Mesenchymal stem cell (in vitro differentiated cells and primary cell): ENCODE results near the gene CDH4.

ENCODE experiments used
- DNase-seq: peaks from one replicate; pipeline ENCODE4 v3.0.0-alpha.2; 2013
- H2AFZ ChIP-seq: one replicate; pipeline ENCODE4 v1.6.1; 2013; ENCODE audit warnings: low read depth, mild to moderate bottlenecking, control low read depth, inconsistent platforms, low read length, moderate library complexity
- H2AK5ac ChIP-seq: 2 replicates; pipeline ENCODE4 v1.6.1; 2013; ENCODE audit warnings: low read length, moderate library complexity, mild to moderate bottlenecking, inconsistent platforms; ENCODE audit not compliant: severe bottlenecking
- H2BK120ac ChIP-seq: one replicate; pipeline ENCODE4 v1.6.1; 2013; ENCODE audit warnings: low read depth, mild to moderate bottlenecking, inconsistent platforms, low read length, moderate library complexity
- H2BK12ac ChIP-seq, 2 experiments: one replicate each; pipeline ENCODE4 v1.6.1; 2013; ENCODE audit warnings: inconsistent platforms in 2 of 2, low read length in 2 of 2, mild to moderate bottlenecking in 2 of 2, moderate library complexity in 2 of 2, control low read depth in 1 of 2
- H2BK15ac ChIP-seq: one replicate; pipeline ENCODE4 v1.6.1; 2013; ENCODE audit warnings: mild to moderate bottlenecking, low read depth, inconsistent platforms; ENCODE audit not compliant: poor library complexity, severe bottlenecking
- H2BK5ac ChIP-seq: 2 replicates; pipeline ENCODE4 v1.6.1; 2013; ENCODE audit warnings: low read depth, mild to moderate bottlenecking, low read length, control low read depth, inconsistent platforms; ENCODE audit not compliant: poor library complexity, severe bottlenecking
- H3K14ac ChIP-seq, 2 experiments: one replicate each; pipeline ENCODE4 v1.6.1; 2013; ENCODE audit warnings: inconsistent platforms in 2 of 2, low read length in 2 of 2, control low read depth in 1 of 2, mild to moderate bottlenecking in 1 of 2, moderate library complexity in 1 of 2
- H3K18ac ChIP-seq, 2 experiments: one replicate each; pipeline ENCODE4 v1.6.1; 2013; ENCODE audit warnings: inconsistent platforms in 2 of 2, low read length in 2 of 2, control low read depth in 1 of 2, low read depth in 1 of 2, mild to moderate bottlenecking in 1 of 2
- H3K23ac ChIP-seq, 2 experiments: one replicate each; pipeline ENCODE4 v1.6.1; 2013; ENCODE audit warnings: inconsistent platforms in 2 of 2, low read length in 2 of 2, mild to moderate bottlenecking in 2 of 2, moderate library complexity in 2 of 2, control low read depth in 1 of 2
- H3K27ac ChIP-seq: 2 replicates; pipeline ENCODE4 v1.5.1; 2013; ENCODE audit warnings: mild to moderate bottlenecking, moderate library complexity, low read length, control low read depth, inconsistent platforms; ENCODE audit not compliant: poor library complexity, severe bottlenecking
- H3K27me3 ChIP-seq, 2 experiments: 2 replicates each; pipeline versions ENCODE4 v1.6.1 to v1.7.0; 2013; ENCODE audit warnings: low read length in 2 of 2, mild to moderate bottlenecking in 2 of 2, moderate library complexity in 2 of 2, control low read depth in 1 of 2, inconsistent platforms in 1 of 2; ENCODE audit not compliant: control insufficient read depth in 1 of 2, insufficient read depth in 1 of 2
- H3K36me3 ChIP-seq, 2 experiments: 2 replicates each; pipeline versions ENCODE4 v1.6.1 to v1.7.0; 2013; ENCODE audit warnings: low read length in 2 of 2, control low read depth in 1 of 2, inconsistent platforms in 1 of 2, low read depth in 1 of 2, mild to moderate bottlenecking in 1 of 2; ENCODE audit not compliant: insufficient read depth in 2 of 2, control insufficient read depth in 1 of 2
- H3K4ac ChIP-seq, 2 experiments: one replicate each; pipeline ENCODE4 v1.6.1; 2013; ENCODE audit warnings: inconsistent platforms in 2 of 2, low read length in 2 of 2, mild to moderate bottlenecking in 2 of 2, moderate library complexity in 2 of 2, control low read depth in 1 of 2, low read depth in 1 of 2
- H3K4me1 ChIP-seq: 2 replicates; pipeline ENCODE4 v1.6.1; 2013; ENCODE audit warnings: low read depth, low read length, control low read depth; ENCODE audit not compliant: control insufficient read depth, insufficient read depth
- H3K4me2 ChIP-seq: 2 replicates; pipeline ENCODE4 v1.6.1; 2013; ENCODE audit warnings: low read length, mild to moderate bottlenecking, inconsistent platforms; ENCODE audit not compliant: poor library complexity, severe bottlenecking
- H3K4me3 ChIP-seq, 2 experiments: 2 replicates each; pipeline versions ENCODE4 v1.5.1 to v1.7.0; 2013; ENCODE audit warnings: low read length in 2 of 2, mild to moderate bottlenecking in 2 of 2, control low read depth in 1 of 2, low read depth in 1 of 2; ENCODE audit not compliant: insufficient read depth in 1 of 2
- H3K79me1 ChIP-seq: replicated peaks from 2 replicates; pipeline ENCODE4 v1.6.1; 2013; ENCODE audit warnings: mild to moderate bottlenecking, control low read depth, low read length, inconsistent platforms; ENCODE audit not compliant: poor library complexity, severe bottlenecking
- H3K9ac ChIP-seq: 2 replicates; pipeline ENCODE4 v1.7.0; 2013; ENCODE audit warnings: mild to moderate bottlenecking, low read length, moderate library complexity
- H3K9me3 ChIP-seq: 2 replicates; pipeline ENCODE4 v1.7.0; 2013; ENCODE audit warnings: mild to moderate bottlenecking, low read length; ENCODE audit not compliant: control insufficient read depth
- H4K8ac ChIP-seq: one replicate; pipeline ENCODE4 v1.6.1; 2013; ENCODE audit warnings: inconsistent platforms, mild to moderate bottlenecking, low read length, moderate library complexity
- H4K91ac ChIP-seq: one replicate; pipeline ENCODE4 v1.6.1; 2013; ENCODE audit warnings: mild to moderate bottlenecking, low read length, inconsistent platforms
- WGBS: methylation state at CpG from one replicate; pipeline ENCODE4 v1.1.7; 2013; ENCODE audit warnings: mixed read lengths; 5-methylcytosine and 5-hydroxymethylcytosine counted together

The CDH4 gene

DNA sequence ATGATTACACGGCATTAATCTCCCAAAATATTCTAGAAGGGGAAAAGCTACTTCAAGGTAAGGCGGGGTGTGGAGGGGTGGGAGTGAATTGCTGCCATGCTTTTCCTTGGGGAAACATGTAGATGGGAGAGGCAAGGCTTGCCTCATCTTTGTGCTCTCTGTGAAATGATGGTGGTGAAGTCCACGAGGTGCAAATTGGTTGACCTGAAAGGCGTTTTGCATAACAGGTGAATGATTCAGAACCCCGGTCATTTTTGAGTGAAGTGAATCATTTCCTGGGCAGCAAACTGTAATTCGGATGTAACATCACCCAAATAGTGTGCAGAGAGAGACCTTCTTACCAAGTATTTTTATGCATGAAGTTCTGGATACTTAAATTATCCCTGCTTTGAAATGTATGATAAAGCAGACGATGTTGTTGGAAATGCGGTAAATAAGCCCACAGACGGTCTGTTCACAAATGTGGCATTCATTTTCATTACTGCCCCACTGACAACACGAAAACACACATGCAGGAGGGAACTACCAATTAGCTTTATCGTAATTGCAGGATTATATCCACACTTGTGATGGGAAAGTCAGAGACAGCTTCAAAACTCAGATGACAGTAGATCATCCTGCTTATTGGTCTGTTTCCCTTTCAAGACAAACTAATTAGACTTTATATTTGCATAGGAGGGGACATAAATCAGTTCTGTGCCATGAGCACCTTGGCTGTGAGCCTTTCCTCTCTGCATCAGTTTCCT, 3.0 kb downstream of the CDH4 start:
- peaks cover 6% of the 10 kb centered on the region for H3K79me1 ChIP-seq
- DNase-seq: no peak
- WGBS: 70% methylated on average over 10 of the region's 11 CpGs
- no peak overlapping the region for H4K8ac ChIP-seq
- H3K14ac ChIP-seq: no peak overlapping the region
- H3K9me3 ChIP-seq: peaks cover 5% of the 10 kb centered on the region
- no peak overlapping the region for H3K23ac ChIP-seq
- no peak overlapping the region for H4K91ac ChIP-seq
- peaks cover 0 to 7% of the 10 kb centered on the region in 2 experiments for H3K36me3 ChIP-seq
- no peak overlapping the region for H2AFZ ChIP-seq
- no peak overlapping the region for H3K4me3 ChIP-seq
- H3K9ac ChIP-seq: no peak overlapping the region
- H3K4me2 ChIP-seq: no peak overlapping the region
- H3K27me3 ChIP-seq: peaks cover 14 to 30% of the 10 kb centered on the region in 2 experiments
- H2BK120ac ChIP-seq: no peak overlapping the region
- no peak overlapping the region for H3K4ac ChIP-seq
- H3K4me1 ChIP-seq: peaks cover 19% of the 10 kb centered on the region
- no peak overlapping the region for H2BK15ac ChIP-seq
- H2BK12ac ChIP-seq: no peak overlapping the region
- no peak overlapping the region for H3K18ac ChIP-seq
- no peak overlapping the region for H2AK5ac ChIP-seq
- H2BK5ac ChIP-seq: no peak overlapping the region
- no peak overlapping the region for H3K27ac ChIP-seq

DNA sequence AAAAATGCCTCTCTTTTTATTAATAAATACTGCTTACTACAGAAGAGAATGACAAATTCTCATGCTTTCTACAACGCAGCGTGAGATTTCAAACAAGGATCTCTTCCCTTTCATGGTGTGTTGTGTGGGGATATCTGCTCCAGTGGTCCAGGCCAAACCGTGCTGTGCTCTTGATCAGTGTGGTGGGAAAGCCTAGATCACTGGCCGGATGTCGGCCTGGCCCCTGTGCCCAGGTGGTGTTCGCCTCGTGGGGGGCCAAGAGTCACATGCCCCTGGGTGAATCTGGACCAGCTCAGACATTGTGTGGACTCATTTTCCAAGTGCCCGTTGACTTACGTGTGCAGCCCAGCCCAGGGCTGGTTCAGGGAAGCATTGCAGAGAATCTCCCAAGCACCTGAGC, 4.3 kb downstream of the CDH4 start:
- Histone ChIP-seq H3K9ac (no peak overlapping the region), H2BK120ac (no peak overlapping the region), H3K14ac (no peak overlapping the region), H3K9me3 (peaks cover 7% of the 10 kb centered on the region), H3K27ac (no peak overlapping the region), H3K36me3 (peaks cover 0 to 7% of the 10 kb centered on the region in 2 experiments), H3K27me3 (peaks cover 2 to 27% of the 10 kb centered on the region in 2 experiments), H4K91ac (no peak overlapping the region), H2BK12ac (no peak overlapping the region), H3K4me2 (no peak overlapping the region), H2AK5ac (no peak overlapping the region), H3K4me1 (peaks cover 19% of the 10 kb centered on the region), H3K4me3 (no peak overlapping the region), H4K8ac (no peak overlapping the region), H2BK15ac (no peak overlapping the region), H3K18ac (no peak overlapping the region), H3K4ac (no peak overlapping the region), H2AFZ (no peak overlapping the region), H3K23ac (no peak overlapping the region), H3K79me1 (peaks cover 11% of the 10 kb centered on the region), H2BK5ac (no peak overlapping the region)
- WGBS: 97% methylated on average over 9 of the region's 9 CpGs
- DNase-seq: no peak

DNA sequence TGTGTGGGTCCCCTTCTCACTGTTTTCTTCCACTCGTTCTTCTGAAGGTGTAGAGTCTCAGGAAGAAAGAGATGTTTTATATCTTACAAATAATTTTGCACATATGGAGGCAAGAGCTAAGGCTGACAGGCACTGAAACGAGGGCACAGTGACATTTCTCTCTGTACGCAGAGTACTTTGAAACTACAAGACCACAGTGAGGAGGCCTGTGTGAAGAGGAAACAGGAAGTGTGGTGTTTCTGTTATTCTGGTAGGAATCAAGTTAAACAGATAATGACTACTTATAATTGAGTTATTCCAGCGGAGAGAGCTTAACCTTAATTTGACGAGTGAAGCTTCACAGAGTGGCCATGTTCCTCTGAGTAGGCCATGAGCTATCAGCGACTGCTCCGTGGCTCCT, 4.8 kb downstream of the CDH4 start:
- no peak overlapping the region for H2BK15ac ChIP-seq
- peaks cover 0 to 27% of the 10 kb centered on the region in 2 experiments for H3K27me3 ChIP-seq
- H3K4me3 ChIP-seq: no peak overlapping the region
- peaks cover 11% of the 10 kb centered on the region for H3K79me1 ChIP-seq
- no peak overlapping the region for H3K9ac ChIP-seq
- no peak overlapping the region for H2BK120ac ChIP-seq
- peaks cover 0 to 7% of the 10 kb centered on the region in 2 experiments for H3K36me3 ChIP-seq
- H2BK5ac ChIP-seq: no peak overlapping the region
- no peak overlapping the region for H2AK5ac ChIP-seq
- H3K18ac ChIP-seq: no peak overlapping the region
- no peak overlapping the region for H2AFZ ChIP-seq
- no peak overlapping the region for H3K27ac ChIP-seq
- H4K91ac ChIP-seq: no peak overlapping the region
- H3K14ac ChIP-seq: no peak overlapping the region
- peaks cover 18% of the 10 kb centered on the region for H3K4me1 ChIP-seq
- no peak for DNase-seq
- no peak overlapping the region for H2BK12ac ChIP-seq
- H3K23ac ChIP-seq: no peak overlapping the region
- H4K8ac ChIP-seq: no peak overlapping the region
- WGBS: 83% methylated on average over 5 of the region's 7 CpGs
- H3K9me3 ChIP-seq: peaks cover 7% of the 10 kb centered on the region
- no peak overlapping the region for H3K4ac ChIP-seq
- H3K4me2 ChIP-seq: no peak overlapping the region

DNA sequence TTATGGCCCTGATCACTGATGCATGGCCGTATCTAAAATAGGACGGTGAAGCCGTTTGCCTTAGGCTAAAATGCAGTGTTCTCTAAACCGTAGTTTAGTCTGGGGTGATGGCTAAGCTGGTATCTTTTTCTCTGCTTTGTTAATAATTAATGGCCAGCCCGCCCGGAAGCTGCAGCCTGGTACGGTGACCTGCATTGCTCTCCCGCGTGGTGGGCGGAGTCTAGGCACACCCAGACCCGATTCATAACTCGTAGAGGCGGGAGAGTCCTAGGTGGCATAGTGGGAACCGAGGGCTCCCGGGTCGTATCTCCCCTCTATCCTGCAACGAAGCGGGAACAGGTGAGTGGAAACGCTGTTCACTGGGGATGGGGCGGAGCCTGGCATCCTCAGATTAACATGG, 5.5 kb downstream of the CDH4 start:
- no peak overlapping the region for H4K91ac ChIP-seq
- H3K18ac ChIP-seq: no peak overlapping the region
- over 99% methylated on average over 19 of the region's 20 CpGs for WGBS
- no peak overlapping the region for H3K4ac ChIP-seq
- H3K79me1 ChIP-seq: peaks cover 11% of the 10 kb centered on the region
- H3K27ac ChIP-seq: no peak overlapping the region
- peaks cover 16% of the 10 kb centered on the region for H3K4me1 ChIP-seq
- H3K36me3 ChIP-seq: peaks cover 0 to 7% of the 10 kb centered on the region in 2 experiments
- H3K14ac ChIP-seq: no peak overlapping the region
- no peak overlapping the region for H4K8ac ChIP-seq
- no peak overlapping the region for H2BK15ac ChIP-seq
- no peak overlapping the region for H3K9ac ChIP-seq
- no peak for DNase-seq
- H2BK5ac ChIP-seq: no peak overlapping the region
- H3K9me3 ChIP-seq: peaks cover 7% of the 10 kb centered on the region
- H3K27me3 ChIP-seq: peaks cover 0 to 32% of the 10 kb centered on the region in 2 experiments
- H3K4me2 ChIP-seq: no peak overlapping the region
- H2BK120ac ChIP-seq: no peak overlapping the region
- H3K23ac ChIP-seq: no peak overlapping the region
- H2AK5ac ChIP-seq: no peak overlapping the region
- H3K4me3 ChIP-seq: no peak overlapping the region
- no peak overlapping the region for H2BK12ac ChIP-seq
- no peak overlapping the region for H2AFZ ChIP-seq
